Transverse colon (tissue), 3 donors: Measurements from ENCODE around the gene TSC22D3.
A peak's percentile ranks its signal among the peaks of the same experiment; 100 is the strongest.

Experiments used
- POLR2A ChIP-seq: fragments of 450-650 bp; IDR thresholded peaks from one replicate; pipeline ENCODE4 v1.6.1; 2016; ENCODE audit warnings: antibody characterized with exemption, mild to moderate bottlenecking, moderate library complexity
- TF ChIP-seq, protein P1 (sequence below), 5 experiments: fragments of 200-600 bp in 3 of 5; fragments of 450-650 bp in 2 of 5; sonication (generic) in 3 of 5; IDR thresholded peaks; 1 replicate in 2 of 5; 2 replicates in 3 of 5; pipeline ENCODE4 v1.5.1; 2016 to 2017; ENCODE audit warnings: antibody characterized with exemption in 5 of 5, inconsistent platforms in 3 of 5, mild to moderate bottlenecking in 2 of 5, moderate library complexity in 1 of 5

DNA sequence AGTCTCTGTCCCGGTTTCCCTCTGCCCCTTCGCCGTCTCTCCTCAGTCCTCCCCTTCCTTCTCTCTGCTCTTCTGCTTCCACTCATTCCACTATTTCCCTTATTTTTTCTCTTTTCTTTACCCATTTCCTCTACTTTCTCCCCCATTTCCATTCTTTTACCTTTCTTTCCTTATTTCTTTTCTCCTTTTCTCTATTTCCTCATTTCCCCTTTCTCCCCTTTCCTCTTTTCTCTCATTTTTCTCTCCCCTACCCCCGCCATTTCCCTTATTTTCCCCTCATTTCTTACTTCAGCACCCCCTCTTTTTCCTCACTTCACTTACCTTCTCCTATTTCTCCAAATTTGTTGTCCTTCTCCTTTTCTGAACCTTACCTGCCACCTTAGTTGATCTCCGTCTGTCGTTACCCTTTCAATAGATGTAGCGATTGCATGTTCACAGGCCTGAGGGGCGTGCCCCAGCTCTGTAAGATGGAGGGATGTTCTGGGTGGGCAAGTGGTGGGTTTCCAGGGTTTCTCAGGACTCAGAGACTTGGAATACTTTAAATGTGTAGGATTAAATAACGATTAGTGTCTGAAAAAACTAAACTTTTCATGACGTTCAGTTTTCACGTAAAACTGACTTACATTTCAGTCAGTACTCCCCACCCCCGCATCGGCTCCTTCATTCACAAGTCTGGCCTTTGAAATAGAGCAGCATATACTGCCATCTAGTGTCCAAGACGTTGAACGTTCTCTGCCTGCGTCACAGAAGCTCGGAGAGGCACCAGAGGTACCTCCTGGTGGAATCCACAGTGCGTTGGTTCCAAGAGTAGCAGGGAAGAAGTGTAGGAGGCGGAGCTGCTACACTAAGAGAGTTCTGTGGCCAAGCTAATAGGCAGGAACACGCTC, 1.3 kb upstream of the TSC22D3 start:
- TF ChIP-seq, protein P1, sequence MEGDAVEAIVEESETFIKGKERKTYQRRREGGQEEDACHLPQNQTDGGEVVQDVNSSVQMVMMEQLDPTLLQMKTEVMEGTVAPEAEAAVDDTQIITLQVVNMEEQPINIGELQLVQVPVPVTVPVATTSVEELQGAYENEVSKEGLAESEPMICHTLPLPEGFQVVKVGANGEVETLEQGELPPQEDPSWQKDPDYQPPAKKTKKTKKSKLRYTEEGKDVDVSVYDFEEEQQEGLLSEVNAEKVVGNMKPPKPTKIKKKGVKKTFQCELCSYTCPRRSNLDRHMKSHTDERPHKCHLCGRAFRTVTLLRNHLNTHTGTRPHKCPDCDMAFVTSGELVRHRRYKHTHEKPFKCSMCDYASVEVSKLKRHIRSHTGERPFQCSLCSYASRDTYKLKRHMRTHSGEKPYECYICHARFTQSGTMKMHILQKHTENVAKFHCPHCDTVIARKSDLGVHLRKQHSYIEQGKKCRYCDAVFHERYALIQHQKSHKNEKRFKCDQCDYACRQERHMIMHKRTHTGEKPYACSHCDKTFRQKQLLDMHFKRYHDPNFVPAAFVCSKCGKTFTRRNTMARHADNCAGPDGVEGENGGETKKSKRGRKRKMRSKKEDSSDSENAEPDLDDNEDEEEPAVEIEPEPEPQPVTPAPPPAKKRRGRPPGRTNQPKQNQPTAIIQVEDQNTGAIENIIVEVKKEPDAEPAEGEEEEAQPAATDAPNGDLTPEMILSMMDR (IDR thresholded peaks at IDR 0.05) = peak; percentile 56 to 77 (median 75)
- TF ChIP-seq POLR2A = no peak
